Measurements from ENCODE around the gene PTPRN2.
"Not testable (repeated sequence)": the region's sequence is repeated elsewhere in the genome, so short reads cannot be mapped to it uniquely, and the experiment has no call there.

Gene PTPRN2

DNA sequence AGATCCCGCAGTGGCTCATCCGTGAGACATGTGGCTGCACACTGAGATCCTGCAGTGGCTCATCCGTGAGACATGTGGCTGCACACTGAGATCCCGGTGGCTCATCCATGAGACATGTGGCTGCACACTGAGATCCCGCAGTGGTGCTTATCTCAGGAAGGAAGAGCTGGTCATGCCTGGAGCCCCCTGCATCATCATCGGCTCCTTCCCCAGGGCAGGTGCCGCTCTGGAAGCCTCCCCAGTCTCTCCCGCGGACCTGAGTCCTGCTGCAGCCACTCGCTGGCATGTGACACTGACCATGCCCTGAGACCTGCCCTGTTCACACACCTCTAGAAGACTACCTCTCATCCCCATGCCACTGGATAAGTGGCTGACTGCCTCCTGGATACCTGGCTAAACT lies 181.3 kb downstream of the PTPRN2 start:
- no peak overlapping the region for H3K4me3 ChIP-seq (ENCODE audit: low read depth, low read length)

DNA sequence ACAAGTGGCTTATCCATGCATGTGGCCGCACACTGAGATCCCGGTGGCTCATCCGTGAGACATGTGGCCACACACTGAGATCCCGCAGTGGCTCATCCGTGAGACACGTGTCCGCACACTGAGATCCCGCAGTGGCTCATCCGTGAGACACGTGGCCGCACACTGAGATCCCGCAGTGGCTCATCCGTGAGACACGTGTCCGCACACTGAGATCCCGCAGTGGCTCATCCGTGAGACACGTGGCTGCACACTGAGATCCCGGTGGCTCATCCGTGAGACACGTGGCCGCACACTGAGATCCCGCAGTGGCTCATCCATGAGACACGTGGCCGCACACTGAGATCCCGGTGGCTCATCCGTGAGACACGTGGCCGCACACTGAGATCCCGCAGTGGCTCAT lies 181.9 kb downstream of the PTPRN2 start:
- H3K4me3 ChIP-seq (ENCODE audit: low read depth, low read length), result not testable (repeated sequence)

DNA sequence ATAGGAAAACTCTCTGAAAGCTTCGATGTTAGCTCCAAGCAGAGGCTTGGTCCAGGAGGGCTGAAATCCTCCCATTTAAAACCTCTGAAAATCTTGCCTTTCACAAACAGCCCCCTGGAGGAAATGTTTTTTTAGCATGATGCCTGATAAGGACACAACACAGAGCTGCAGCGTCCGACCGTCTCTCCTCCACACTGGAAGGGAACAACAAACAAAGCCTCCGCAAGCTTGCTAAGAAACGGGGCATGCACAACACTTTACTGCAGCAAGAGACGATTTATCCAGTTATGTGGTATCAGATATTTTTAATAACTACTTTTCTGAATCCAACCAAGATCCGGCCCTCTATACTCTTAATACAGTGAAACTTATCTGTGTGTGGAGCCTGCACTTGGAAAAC lies 182.3 kb downstream of the PTPRN2 start:
- no peak overlapping the region for H3K4me3 ChIP-seq (ENCODE audit: low read depth, low read length)

DNA sequence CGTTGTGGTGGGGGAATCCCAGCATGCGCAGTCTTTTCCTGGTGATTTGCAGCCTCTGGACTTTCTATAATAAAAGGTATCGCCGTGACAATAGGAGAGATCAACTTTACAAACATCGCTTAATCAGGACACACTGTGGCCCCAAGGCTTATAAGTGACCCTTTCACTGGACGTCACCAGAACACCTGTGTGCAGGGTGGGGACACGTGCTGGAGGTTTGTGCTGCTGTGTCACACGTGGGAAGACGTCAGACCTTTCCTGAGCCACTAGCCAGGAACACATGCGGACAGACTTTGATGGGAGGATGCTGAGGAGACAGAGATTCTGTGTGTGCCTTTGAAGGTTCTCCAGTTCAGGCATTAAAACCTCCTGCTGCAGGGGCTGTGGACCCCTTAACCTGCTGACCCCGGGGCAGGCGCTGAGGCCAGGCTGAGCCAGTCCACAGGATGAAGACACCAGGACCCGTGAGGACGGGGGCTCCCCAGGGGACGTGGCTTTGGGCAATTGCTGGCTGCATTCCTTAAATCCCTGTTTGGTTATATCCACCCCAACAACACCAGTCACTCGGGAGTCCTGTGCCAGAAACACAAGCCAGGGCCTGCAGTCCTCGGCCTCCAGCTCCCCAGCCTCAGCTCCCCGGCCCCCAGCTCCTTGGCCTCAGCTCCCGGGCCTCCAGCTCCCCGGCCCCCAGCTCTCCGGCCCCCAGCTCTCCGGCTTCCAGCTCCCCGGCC lies 183.4 kb downstream of the PTPRN2 start:
- no peak overlapping the region for H3K4me3 ChIP-seq (ENCODE audit: low read depth, low read length)

DNA sequence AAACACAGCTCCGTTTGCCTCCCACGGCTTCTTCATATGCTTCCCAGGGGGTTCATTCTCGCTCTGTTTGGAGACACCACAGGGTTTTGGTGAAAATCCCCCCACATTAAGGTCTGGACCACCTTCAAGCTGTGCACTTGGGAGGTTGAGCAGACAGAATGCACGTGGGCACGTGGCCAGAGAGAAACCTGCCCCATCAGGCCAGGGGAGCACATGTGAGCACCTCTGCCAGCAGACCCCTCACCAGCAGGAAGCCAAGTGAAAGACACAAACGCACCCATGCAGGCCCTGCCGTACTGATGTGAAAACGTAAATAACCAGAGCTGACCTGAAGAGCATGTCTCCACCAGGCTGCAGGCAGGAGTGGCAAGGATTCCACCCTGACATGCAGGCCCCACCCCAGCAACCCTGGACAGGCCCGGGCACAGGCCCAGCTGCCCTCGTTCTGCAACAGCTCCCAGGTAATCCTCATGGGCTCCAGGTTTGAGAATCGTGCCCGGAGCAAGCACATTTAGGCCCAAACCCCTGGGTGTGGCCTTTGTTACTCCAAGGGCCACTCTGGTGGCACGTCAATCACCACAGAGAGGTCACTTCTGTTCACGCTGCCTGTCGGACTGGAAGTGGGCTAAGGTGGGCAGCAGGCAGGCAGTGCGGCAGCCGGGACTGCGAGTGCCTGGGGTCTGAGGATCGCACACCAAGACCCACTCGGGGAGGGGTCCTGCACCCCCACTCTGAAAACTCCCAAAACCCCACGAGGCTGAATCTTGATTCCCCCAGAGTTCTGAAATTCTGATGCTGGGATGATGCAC lies 184.4 kb downstream of the PTPRN2 start:
- no peak overlapping the region for H3K4me3 ChIP-seq (ENCODE audit: low read depth, low read length)

DNA sequence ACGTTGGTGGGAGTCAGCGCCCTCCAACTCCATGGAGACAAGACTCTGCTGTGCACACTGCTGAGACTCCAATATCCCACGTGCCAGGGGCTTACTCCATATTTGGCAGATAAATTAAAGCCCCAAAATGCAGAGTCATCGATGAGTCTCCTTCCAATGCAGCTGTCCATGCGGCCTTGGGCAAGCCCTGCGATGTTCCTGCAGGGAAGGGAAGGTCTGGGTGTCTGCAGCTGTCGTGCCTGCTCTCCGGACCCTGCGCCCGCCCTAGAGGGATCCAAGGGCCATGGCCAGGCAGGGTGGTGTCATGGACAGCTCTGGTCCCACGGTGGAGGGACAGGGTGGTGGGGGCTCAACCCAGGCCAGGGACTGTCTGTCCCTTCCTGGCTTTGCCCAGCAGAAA lies 185.2 kb downstream of the PTPRN2 start:
- H3K4me3 ChIP-seq (ENCODE audit: low read depth, low read length), result no peak overlapping the region

DNA sequence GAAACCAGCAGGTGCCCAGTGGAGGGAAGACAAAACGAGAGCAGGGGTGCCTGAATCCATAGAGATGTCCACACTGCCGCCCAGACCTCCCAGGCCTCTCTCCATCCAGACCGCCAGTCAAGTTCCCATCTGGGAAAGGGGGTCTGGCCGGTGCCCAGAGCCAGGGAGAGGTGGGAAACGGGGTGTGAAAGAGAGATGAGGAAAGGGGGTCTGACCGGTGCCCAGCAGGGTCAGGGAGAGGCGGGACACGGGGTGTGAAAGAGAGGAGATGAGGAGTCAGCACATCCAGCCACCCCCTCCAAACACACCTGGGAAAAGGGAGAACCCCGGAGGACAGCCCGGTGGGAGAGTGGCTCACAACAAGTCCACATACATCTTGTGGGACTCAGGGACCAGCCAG lies 185.8 kb downstream of the PTPRN2 start:
- H3K4me3 ChIP-seq (ENCODE audit: low read depth, low read length), result no peak overlapping the region

DNA sequence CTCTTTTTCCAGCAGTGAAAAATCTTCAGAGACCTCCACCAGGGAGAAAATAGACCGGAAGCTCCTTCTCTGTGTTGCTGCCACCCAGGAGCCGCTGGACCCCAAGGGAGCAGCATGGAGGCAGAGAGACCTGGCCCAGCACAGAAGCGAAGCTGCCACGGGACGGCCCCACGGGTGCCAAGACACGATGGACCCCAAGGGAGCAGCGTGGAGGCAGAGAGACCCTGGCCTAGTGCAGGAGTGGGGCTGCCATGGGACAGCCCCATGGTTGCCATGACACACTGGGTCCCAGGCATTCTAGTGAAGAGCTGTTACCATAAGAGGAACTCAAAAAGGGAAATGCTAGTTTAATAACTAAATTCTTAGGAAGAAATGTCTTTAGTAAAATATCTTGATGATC lies 186.3 kb downstream of the PTPRN2 start:
- no peak overlapping the region for H3K4me3 ChIP-seq (ENCODE audit: low read depth, low read length)

DNA sequence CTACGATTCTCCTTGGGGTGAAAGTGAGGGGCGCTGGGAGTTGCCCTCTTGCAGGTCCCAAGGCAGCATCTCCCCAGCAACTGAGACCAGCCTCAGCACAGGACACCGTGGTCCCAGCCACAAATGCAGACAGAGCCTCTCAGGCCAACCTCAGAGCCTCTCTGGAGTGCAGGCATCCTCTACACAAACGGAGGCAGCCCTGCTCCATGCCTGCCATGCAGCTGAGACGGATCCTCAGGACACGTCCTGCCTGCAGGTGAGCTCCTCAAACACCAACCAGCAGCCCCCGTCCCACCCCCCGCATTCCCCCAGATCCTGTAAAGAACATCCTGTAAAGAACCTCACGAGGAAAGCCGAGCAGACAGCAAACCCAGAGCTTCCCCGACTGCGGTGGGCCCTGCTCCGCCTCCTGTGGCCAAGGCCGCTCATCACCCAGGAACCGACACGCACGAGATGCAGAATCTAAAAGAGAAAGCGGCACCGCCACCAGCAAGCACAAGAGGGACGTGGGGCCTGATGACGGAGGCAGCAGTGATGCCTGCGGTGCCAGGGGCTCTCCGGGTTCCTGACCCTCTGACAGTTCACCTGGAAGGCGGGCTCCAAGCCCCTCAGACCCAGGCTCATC lies 186.9 kb downstream of the PTPRN2 start:
- no peak overlapping the region for H3K4me3 ChIP-seq (ENCODE audit: low read depth, low read length)

DNA sequence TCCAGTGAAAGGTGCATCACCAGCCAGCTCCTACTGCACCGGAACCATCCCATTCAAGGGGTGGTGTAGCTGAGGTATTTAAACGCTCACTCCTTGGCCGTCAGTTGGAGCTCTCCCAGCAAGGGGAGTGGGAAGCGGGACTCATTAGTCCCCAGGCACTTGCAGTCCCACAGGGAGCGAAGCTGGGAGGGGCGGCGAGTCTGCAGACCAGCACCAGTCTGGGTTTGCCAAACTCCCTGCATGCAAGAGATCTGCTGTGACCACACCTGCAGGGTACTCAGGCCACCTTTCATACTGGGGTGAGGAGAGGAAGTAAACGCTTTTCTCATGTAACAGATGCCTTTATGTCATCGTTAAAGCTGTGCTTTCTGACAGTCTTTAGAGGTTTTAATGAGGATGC lies 187.9 kb downstream of the PTPRN2 start:
- H3K4me3 ChIP-seq (ENCODE audit: low read depth, low read length), result no peak overlapping the region

DNA sequence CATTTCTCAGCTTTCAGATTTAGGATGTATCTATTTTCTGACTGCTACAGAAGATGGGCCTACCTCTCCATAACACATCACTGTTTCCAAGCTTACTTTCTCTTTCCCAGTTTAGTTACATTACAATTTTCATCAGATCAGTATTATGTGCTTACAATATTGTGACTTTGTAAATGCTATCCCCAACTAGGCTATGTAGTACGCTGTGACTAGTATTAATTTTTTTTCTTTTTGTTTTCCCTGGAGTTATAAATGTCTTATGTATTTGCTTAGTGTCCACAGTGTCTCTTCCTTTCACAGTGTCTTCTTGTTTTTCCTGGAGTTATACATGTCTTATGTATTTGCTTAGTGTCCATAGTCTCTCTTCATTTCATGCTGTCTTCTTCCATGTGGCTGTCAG lies 188.9 kb downstream of the PTPRN2 start:
- H3K4me3 ChIP-seq (ENCODE audit: low read depth, low read length), result no peak overlapping the region

DNA sequence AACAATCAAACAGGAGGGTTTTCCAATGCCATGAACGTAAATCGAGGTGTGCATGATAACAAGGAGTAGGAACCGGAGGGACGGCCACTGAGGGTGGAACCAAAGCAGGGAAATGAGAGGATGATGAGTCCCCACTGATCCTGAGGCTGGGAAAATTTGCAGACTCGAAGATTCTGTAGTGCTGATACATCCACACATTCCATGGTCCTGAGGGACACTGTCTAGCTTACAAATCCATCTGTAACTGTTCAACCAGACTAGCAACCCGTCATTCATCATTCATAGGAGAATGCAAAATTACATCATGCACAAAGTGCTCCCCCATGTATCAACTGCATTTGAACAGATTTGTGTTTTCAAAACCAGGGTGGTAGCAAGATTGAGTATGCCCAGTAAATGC lies 189.7 kb downstream of the PTPRN2 start:
- no peak overlapping the region for H3K4me3 ChIP-seq (ENCODE audit: low read depth, low read length)

DNA sequence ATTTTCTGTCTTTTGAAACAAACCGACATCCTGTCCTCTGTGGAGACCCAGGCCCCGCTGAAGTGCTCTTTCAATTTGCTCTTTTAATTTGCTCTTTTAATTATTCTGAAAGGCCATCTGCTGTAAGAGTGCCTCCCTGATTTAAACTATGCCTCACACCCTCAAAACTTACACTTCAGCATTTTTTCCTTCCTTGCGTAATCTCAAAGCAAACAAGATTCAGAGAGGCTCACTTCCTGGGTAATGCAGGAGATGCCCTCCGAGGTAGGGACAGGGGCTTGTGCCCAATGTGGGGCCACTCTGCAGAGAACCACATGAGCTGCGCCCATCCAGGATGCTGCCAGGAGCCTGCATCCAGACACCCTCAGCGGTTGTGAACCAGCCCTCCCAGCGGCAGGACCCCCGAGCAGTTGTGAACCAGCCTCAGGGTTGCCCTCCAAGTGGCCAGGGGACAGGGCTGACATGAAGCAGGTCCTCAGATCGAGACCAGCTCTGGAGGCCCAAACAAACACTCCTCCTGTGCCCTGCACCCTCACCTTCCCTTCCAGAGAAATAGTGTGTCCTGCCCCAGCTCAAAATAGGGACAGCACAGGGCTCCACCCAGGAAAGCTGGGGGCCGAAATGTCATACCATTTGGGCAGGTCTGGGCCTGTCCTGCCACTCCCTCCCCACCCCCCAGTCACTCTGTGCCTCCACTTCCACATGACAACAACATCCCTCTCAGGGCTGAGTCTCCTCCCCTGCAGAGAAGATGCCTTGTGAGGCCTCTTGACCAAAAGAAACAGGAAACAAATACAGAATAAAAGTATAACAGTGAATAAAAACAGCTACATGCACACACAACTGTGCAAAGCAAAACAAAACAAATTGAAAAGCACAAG lies 190.4 kb downstream of the PTPRN2 start:
- no peak overlapping the region for H3K4me3 ChIP-seq (ENCODE audit: low read depth, low read length)

DNA sequence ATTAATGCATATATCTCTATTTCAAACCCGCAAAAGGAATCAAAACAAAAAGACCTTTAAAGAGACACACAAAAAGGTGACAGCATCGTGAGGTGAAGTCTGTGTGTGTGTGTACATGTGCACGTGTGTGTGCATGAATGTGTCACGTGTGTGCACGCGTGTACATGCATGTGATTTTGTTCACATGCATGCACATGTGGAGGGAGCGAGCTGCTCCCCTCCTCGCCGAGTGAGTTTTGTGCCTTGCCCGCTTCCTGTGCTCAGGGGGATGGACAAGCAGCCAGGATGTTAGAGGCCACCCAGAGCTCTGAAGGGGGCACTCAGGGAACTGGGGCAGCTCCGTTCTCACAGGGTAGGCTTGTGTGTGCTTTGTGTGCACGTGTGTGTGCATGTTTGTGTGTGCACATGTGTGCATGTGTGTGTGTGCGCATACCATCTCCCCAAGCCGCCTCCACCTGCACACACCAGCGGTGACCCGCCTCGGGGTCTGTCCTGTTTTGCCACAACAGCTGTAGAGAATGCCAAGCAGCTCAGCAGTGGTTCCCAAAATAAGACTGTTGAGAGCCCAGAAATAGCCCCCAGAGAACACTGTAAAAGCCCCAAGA lies 191.2 kb downstream of the PTPRN2 start:
- no peak overlapping the region for H3K4me3 ChIP-seq (ENCODE audit: low read depth, low read length)

DNA sequence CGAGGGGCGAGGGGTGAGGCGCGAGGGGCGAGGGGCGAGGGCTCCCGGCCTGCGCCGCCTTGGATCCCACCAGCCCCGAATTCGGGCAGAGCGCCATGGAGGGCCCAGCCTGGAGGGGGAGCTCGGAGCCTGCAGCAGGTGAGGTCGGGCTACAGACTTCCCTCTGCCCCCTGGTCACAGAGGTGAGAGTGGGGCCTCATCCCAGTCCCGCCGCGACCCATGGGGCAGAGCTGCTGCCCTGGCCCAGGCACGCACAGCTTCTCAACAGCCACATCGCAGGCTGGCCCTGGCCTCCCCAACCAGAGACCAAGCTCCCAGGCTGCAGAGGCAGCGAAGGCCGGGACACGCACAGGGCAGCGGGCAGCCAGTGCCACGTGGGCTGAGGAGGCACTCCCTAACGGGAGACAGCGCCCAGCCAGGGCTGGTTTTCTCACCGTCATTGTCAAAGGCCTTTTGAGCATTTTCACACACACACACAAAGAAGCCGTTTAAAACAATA lies 191.8 kb downstream of the PTPRN2 start:
- no peak overlapping the region for H3K4me3 ChIP-seq (ENCODE audit: low read depth, low read length)

DNA sequence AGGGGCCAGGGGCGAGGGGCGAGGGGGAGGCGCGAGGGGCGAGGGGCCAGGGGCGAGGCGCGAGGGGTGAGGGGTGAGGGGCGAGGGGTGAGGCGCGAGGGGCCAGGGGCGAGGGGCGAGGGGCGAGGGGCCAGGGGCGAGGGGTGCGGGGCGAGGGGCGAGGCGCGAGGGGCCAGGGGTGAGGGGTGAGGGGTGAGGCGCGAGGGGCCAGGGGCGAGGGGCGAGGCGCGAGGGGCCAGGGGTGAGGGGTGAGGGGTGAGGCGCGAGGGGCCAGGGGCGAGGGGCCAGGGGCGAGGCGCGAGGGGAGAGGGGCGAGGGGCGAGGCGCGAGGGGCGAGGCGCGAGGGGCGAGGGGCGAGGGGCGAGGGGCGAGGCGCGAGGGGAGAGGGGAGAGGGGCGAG lies 192.3 kb downstream of the PTPRN2 start:
- H3K4me3 ChIP-seq (ENCODE audit: low read depth, low read length), result no peak overlapping the region

DNA sequence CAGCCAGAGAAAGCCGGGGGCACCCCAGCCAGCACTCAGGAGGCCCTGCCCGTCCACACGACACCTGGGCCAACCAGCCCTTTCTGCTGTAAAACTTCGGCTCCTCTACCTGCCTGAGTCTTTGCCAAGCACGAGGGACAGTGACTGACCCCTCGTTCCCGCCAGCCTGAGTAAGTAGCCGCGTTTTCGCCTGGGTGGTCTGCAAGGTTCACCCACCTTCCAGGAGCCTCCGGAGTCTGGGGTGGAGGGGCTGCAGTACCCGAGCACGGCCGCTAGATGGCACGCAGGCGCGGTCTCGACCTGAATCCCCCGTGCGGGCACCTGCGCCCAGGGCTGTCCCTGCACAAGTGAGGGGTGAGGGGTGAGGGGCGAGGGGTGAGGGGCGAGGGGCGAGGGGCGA lies 192.7 kb downstream of the PTPRN2 start:
- H3K4me3 ChIP-seq (ENCODE audit: low read depth, low read length), result no peak overlapping the region

DNA sequence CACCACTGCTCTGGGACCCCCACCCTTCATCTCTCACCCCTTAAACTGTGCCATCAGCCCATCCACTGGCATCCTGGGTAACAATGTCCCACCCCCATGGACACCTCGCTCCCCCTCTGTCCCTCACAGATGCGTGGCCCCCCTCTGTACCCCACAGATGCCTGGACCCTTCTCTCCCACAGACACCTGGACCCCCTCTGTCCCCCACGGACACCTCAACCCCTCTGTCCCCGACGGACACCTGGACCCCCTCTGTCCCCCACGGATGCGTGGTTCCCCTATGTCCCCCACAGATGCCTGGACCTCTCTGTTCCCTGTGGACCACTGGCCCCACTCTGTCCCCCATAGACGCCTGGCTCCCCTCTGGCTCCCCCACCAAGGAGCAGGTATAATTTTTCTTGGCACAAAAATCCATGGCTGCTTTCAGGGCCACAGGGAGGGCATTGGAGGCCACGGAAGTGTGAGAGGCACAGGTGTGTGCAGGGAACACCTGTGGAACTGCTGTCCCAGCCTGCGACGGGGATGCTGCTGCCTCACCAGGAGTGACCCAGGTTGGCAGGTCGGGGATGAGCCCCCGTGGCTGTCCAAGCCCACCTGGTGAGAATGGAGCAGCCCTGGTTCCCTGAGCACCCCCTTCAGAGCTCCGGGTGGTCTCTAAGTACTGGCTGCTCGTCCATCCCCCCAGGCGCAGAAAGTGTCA lies 193.5 kb downstream of the PTPRN2 start:
- H3K4me3 ChIP-seq (ENCODE audit: low read depth, low read length), result no peak overlapping the region

DNA sequence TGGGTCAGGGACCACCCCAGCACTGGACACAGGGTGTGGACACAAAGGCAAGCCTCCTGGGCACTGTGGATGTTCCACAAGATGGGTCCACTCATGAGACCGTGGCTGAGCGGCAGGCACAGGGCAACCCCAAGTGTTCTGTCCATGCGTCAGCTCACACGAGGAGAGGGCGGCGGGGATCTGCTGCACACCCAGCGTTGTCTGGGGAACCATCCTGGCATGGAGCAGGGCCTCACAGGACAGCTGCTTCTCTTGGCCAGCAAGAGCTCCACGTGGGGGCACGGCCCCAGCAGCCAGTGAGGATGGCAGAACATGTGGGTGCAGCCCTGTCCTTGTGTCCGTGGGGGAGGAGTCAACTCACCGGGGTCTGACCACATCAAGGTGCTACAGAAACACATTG lies 195.4 kb downstream of the PTPRN2 start:
- H3K4me3 ChIP-seq (ENCODE audit: low read depth, low read length), result no peak overlapping the region

DNA sequence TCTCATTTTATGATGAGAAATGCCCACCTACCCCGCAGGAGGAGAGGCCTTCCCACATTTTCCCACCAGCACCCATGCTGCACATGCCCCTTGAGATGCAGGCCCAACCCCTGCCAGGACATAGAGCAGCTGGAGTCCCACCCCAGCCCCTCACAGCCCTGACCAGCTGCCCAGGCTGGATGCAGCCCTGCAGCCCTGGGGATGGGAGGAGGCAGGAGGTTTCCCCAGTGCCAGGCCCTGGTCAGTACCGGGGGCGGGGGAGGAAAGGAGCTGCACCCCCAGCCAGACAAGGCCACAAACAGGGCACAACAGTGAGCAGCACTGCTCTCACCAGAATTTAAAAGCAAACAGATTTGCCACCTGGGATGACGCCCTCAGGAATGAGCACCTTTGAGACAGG lies 196.1 kb downstream of the PTPRN2 start:
- no peak overlapping the region for H3K4me3 ChIP-seq (ENCODE audit: low read depth, low read length)

Measured in iPS-11a (cell line).